ENCODE data around the gene ATG7.

- TF ChIP-seq CTCF (IDR thresholded peaks at IDR 0.05; ENCODE audit: low read depth, low read length, missing input control) (no peak), YY1 (IDR thresholded peaks at IDR 0.05) (no peak), RXRA (IDR thresholded peaks at IDR 0.05) (no peak), JUND (IDR thresholded peaks at IDR 0.05) (no peak)
Measured at GRCh38 chr3:11373235-11373634, 101.0 kb downstream of the ATG7 start.
